ENCODE data around the gene SOX6. TPM values are rescaled to one million over a fixed set of nuclear protein-coding genes. Genes with fewer than 3 reads are reported as not detected.

Gene SOX6
- total RNA-seq, 6 donors from 2014 or later, result 2.9 to 21.0 (median 4.9) TPM

- TF ChIP-seq POLR2A (IDR thresholded peaks at IDR 0.05) (no peak), CTCF (IDR thresholded peaks at IDR 0.05) (no peak), EP300 (IDR thresholded peaks at IDR 0.05) (no peak), POLR2AphosphoS5 (IDR thresholded peaks at IDR 0.05) (no peak)
- H3K27me3 ChIP-seq, result no peaks in the 10 kb centered on the region
- DNase-seq, result no peak
- ATAC-seq (ENCODE audit: low FRiP score in 2 of 2), result no peak
- no peaks in the 10 kb centered on the region for H3K9me3 ChIP-seq
- H3K36me3 ChIP-seq, result no peaks in the 10 kb centered on the region
- no peaks in the 10 kb centered on the region for H3K4me1 ChIP-seq
- no peak overlapping the region for H3K27ac ChIP-seq
- no peak overlapping the region for H3K4me3 ChIP-seq
Observed at GRCh38 chr11:16358726-16359125, 2.4 kb upstream of the SOX6 start.

GRCh38 chr11:16357775-16358174, 1.4 kb upstream of the SOX6 start:
- H3K4me1 ChIP-seq, result no peaks in the 10 kb centered on the region
- TF ChIP-seq EP300 (IDR thresholded peaks at IDR 0.05), result no peak
- no peak for TF ChIP-seq CTCF (IDR thresholded peaks at IDR 0.05)
- no peak for TF ChIP-seq POLR2AphosphoS5 (IDR thresholded peaks at IDR 0.05)
- TF ChIP-seq POLR2A (IDR thresholded peaks at IDR 0.05), result no peak
- H3K27me3 ChIP-seq, result no peaks in the 10 kb centered on the region
- H3K9me3 ChIP-seq, result no peaks in the 10 kb centered on the region
- H3K4me3 ChIP-seq, result no peak overlapping the region
- 65% methylated on average over 2 of the region's 2 CpGs for WGBS, 2 donors
- DNase-seq, result no peak
- ATAC-seq (ENCODE audit: low FRiP score in 2 of 2), result no peak
- no peaks in the 10 kb centered on the region for H3K36me3 ChIP-seq
- H3K27ac ChIP-seq, result no peak overlapping the region

GRCh38 chr11:16356761-16357393, 531 bp upstream of the SOX6 start:
- H3K27ac ChIP-seq, result no peak overlapping the region
- no peaks in the 10 kb centered on the region for H3K36me3 ChIP-seq
- no peaks in the 10 kb centered on the region for H3K9me3 ChIP-seq
- H3K4me1 ChIP-seq, result no peaks in the 10 kb centered on the region
- no peaks in the 10 kb centered on the region for H3K27me3 ChIP-seq
- ATAC-seq (ENCODE audit: low FRiP score in 2 of 2), result peak in 1 of 2 donors; percentile 65
- TF ChIP-seq CTCF (IDR thresholded peaks at IDR 0.05), result no peak
- no peak for TF ChIP-seq POLR2AphosphoS5 (IDR thresholded peaks at IDR 0.05)
- no peak for TF ChIP-seq POLR2A (IDR thresholded peaks at IDR 0.05)
- no peak for TF ChIP-seq EP300 (IDR thresholded peaks at IDR 0.05)
- DNase-seq, result no peak
- WGBS, 2 donors, result 80 to 84% methylated on average over 3 of the region's 3 CpGs
- no peak overlapping the region for H3K4me3 ChIP-seq

- no peak for ATAC-seq (ENCODE audit: low FRiP score in 2 of 2)
- H3K27ac ChIP-seq, result no peak overlapping the region
- TF ChIP-seq POLR2A (IDR thresholded peaks at IDR 0.05) (no peak), CTCF (IDR thresholded peaks at IDR 0.05) (no peak), POLR2AphosphoS5 (IDR thresholded peaks at IDR 0.05) (no peak), EP300 (IDR thresholded peaks at IDR 0.05) (no peak)
Observed at GRCh38 chr11:16352707-16353106, 3.6 kb downstream of the SOX6 start.

GRCh38 chr11:16350125-16350524, 6.2 kb downstream of the SOX6 start:
- TF ChIP-seq CTCF (IDR thresholded peaks at IDR 0.05) (no peak), POLR2AphosphoS5 (IDR thresholded peaks at IDR 0.05) (no peak), POLR2A (IDR thresholded peaks at IDR 0.05) (no peak), EP300 (IDR thresholded peaks at IDR 0.05) (no peak)
- Histone ChIP-seq H3K4me1 (no peaks in the 10 kb centered on the region), H3K36me3 (no peaks in the 10 kb centered on the region), H3K4me3 (no peak overlapping the region), H3K9me3 (no peaks in the 10 kb centered on the region), H3K27ac (no peak overlapping the region), H3K27me3 (no peaks in the 10 kb centered on the region)
- 56 to 63% methylated on average over 5 of the region's 5 CpGs for WGBS, 2 donors
- ATAC-seq (ENCODE audit: low FRiP score in 2 of 2), result no peak
- no peak for DNase-seq

More at GRCh38 chr11:16352707-16353106, 3.6 kb downstream of the SOX6 start:
- Histone ChIP-seq H3K36me3 (no peaks in the 10 kb centered on the region), H3K9me3 (no peaks in the 10 kb centered on the region), H3K4me3 (no peak overlapping the region), H3K27me3 (no peaks in the 10 kb centered on the region), H3K4me1 (no peaks in the 10 kb centered on the region)
- no peak for DNase-seq
